ENCODE measurements around the gene PKLR. TPM values are rescaled to one million over a fixed set of nuclear protein-coding genes. Genes with fewer than 3 reads are reported as not detected.

PKLR gene
- total and polyA plus RNA-seq, 2 of the 8 experiments (the other 6 are each of a cell fraction or from before 2014, with no cell fraction given): 2.3 to 7.5 TPM

DNA sequence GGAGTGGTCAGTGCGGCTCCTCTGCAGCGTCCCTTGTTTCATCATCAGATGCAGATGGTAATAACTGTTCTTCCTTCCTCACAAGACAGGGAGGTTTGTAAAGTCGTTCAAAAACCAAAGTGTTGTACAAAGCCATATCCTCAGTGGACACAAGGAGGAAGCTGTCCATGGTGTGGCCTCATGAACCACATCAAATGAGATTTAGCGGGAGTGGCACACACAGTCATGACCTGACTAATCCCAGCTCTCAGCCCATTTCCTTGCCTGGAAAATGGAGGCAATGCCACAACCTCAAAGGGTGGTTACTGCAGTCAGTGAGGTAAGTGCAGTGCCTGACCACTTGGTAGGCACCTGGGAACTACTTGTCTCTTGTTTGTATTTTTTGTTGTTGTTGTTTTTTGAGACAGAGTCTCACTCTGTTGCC is 59.4 kb downstream of the PKLR start:
- no peak overlapping the region for H3K56ac ChIP-seq (replicated peaks; ENCODE audit: insufficient read length, low read depth, low read length)
- H2BK120ac ChIP-seq (replicated peaks; ENCODE audit: low read depth, low read length): no peak overlapping the region
- no peak overlapping the region for H2BK5ac ChIP-seq (ENCODE audit: low read depth, low read length)
- H3K4ac ChIP-seq (replicated peaks; ENCODE audit: insufficient read length, low read depth, low read length): no peak overlapping the region
- ChIA-PET CTCF (ENCODE audit: partially characterized antibody) (interaction anchor here (1.0 to 4.4 kb wide), 4 partner anchors 8 to 66 kb away, joined by 3 to 52 read pairs (median 4); partner anchors contain the start of gene FDPS), POLR2A (ENCODE audit: partially characterized antibody) (interaction anchor here (0.6 to 2.5 kb wide), 10 partner anchors 10 to 289 kb away, joined by 3 to 13 read pairs (median 5); partner anchors contain the start of genes MTX1, SCAMP3 and THBS3)
- H3K9ac ChIP-seq (replicated peaks in 1 of 4; ENCODE audit: extremely low read depth in 1 of 4, low read depth in 3 of 4, low read length in 3 of 4): no peak overlapping the region
- H2BK20ac ChIP-seq (ENCODE audit: low read length): no peak overlapping the region
- H3K4me2 ChIP-seq (ENCODE audit: insufficient read depth in 1 of 2, low read depth in 2 of 2, low read length in 2 of 2): no peak overlapping the region; a peak in 1 of 4 replicates
- H2AK5ac ChIP-seq (ENCODE audit: low read depth, low read length): peak overlapping the region; percentile 70; the same call in 1 of the 2 replicates
- no peak overlapping the region for H3K14ac ChIP-seq (ENCODE audit: insufficient read length)
- peak overlapping the region; percentile 44; the same call in 1 of the 2 replicates for H2BK12ac ChIP-seq (ENCODE audit: low read depth, low read length)
- H4K20me1 ChIP-seq (replicated peaks in 1 of 2; ENCODE audit: control insufficient read depth in 1 of 2, insufficient read depth in 2 of 2, low read length in 2 of 2): no peaks in the 10 kb centered on the region
- H3K18ac ChIP-seq (ENCODE audit: extremely low read depth, low read length): no peak overlapping the region
- H2AFZ ChIP-seq (ENCODE audit: low read length): no peak overlapping the region
- WGBS, 2 experiments (ENCODE audit: extremely low coverage in 1 of 2, insufficient coverage in 1 of 2, insufficient read length in 1 of 2, insufficient replicate concordance in 2 of 2, low coverage in 1 of 2, low lambda C conversion rate in 2 of 2, missing lambda C conversion rate in 1 of 2): 82% methylated on average over 4 of the region's 4 CpGs; no CpG with 5 or more reads in 1 of the 2 experiments
- H3K27ac ChIP-seq (ENCODE audit: low read depth, low read length): no peak overlapping the region
- H3K79me2 ChIP-seq (ENCODE audit: control insufficient read depth in 1 of 2, insufficient read depth in 2 of 2, low read length in 2 of 2): no peaks in the 10 kb centered on the region
- H4K5ac ChIP-seq (ENCODE audit: insufficient read length, low read depth, low read length): no peak overlapping the region
- no peak overlapping the region for H4K8ac ChIP-seq (ENCODE audit: extremely low read depth, insufficient read depth, low read length)
- H3K23me2 ChIP-seq (ENCODE audit: low read depth, low read length): peaks cover 5% of the 10 kb centered on the region; the same call in 1 of the 2 replicates
- no peak overlapping the region for H3K23ac ChIP-seq (ENCODE audit: insufficient read length)
- H3K4me1 ChIP-seq (replicated peaks in 1 of 4; ENCODE audit: control insufficient read depth in 3 of 4, insufficient read depth in 4 of 4, low read length in 3 of 4): peaks cover 0 to 4% (median 1%) of the 10 kb centered on the region in 4 experiments; a peak in 2 of 7 replicates
- H3K79me1 ChIP-seq (ENCODE audit: low read depth, low read length): no peaks in the 10 kb centered on the region
- H3K27me3 ChIP-seq (replicated peaks in 1 of 4; ENCODE audit: control insufficient read depth in 3 of 4, extremely low read depth in 1 of 4, insufficient read depth in 3 of 4, low read length in 3 of 4): peaks cover 0 to 14% (median 4%) of the 10 kb centered on the region in 4 experiments; a peak in 2 of 7 replicates
- peak overlapping the region; percentile 55; the same call in 1 of the 2 replicates for H2BK15ac ChIP-seq (ENCODE audit: low read length)
- no peaks in the 10 kb centered on the region; a peak in 1 of 8 replicates for H3K36me3 ChIP-seq (ENCODE audit: control insufficient read depth in 2 of 4, insufficient read depth in 4 of 4, low read length in 3 of 4)
- DNase-seq (ENCODE audit: low read depth in 1 of 2, low spot score in 2 of 2): no peak
- TF ChIP-seq EZH2 (IDR thresholded peaks at IDR 0.05; ENCODE audit: low read depth, low read length, severe bottlenecking) (no peak), ZNF274 (IDR thresholded peaks at IDR 0.05; ENCODE audit: borderline replicate concordance, extremely low read depth, low read length) (no peak), SIRT6 (IDR thresholded peaks at IDR 0.05; ENCODE audit: low read length) (no peak), GABPA (IDR thresholded peaks at IDR 0.05; ENCODE audit: borderline replicate concordance, insufficient read depth, low read length) (no peak), PHF8 (conservative IDR thresholded peaks at IDR 0.05; ENCODE audit: low read depth, low read length) (no peak)
- TF ChIP-seq, protein P1, sequence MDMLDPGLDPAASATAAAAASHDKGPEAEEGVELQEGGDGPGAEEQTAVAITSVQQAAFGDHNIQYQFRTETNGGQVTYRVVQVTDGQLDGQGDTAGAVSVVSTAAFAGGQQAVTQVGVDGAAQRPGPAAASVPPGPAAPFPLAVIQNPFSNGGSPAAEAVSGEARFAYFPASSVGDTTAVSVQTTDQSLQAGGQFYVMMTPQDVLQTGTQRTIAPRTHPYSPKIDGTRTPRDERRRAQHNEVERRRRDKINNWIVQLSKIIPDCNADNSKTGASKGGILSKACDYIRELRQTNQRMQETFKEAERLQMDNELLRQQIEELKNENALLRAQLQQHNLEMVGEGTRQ (IDR thresholded peaks at IDR 0.05; ENCODE audit: low read length): no peak
- no peaks in the 10 kb centered on the region for H3K9me3 ChIP-seq (ENCODE audit: insufficient read depth in 2 of 2, low read depth in 1 of 2, low read length in 1 of 2)
- no peak overlapping the region for H3K4me3 ChIP-seq (ENCODE audit: extremely low read depth in 1 of 4, insufficient read depth in 2 of 4, low read depth in 3 of 4, low read length in 4 of 4)
- peak overlapping the region; percentile 44 for H4K91ac ChIP-seq (replicated peaks; ENCODE audit: insufficient read length, low read length)
- no peak for FAIRE-seq

Measured in H1 (cell line).